LNCaP clone FGC (cell line): ENCODE results near the gene TLNRD1.

Experiments
- DNase-seq: peaks from one replicate; pipeline ENCODE4 v3.0.0-alpha.2; 2011; ENCODE audit warnings: low read depth
- H3K4me3 ChIP-seq: 2 replicates; pipeline ENCODE4 v1.5.1; 2011; ENCODE audit warnings: mild to moderate bottlenecking, low read depth, low read length, control low read depth
- CTCF ChIP-seq: IDR thresholded peaks from 2 replicates; pipeline ENCODE4 v1.5.1; 2012; ENCODE audit warnings: mild to moderate bottlenecking; ENCODE audit not compliant: control insufficient read depth, insufficient read depth; ENCODE audit errors: extremely low read depth

TLNRD1 gene

GRCh38 chr15:80978685-80979329, 21.9 kb upstream of the TLNRD1 start:
- no peak for DNase-seq
- no peak for TF ChIP-seq CTCF
- no peak overlapping the region for H3K4me3 ChIP-seq

- no peak overlapping the region for H3K4me3 ChIP-seq
- TF ChIP-seq CTCF = no peak
- DNase-seq = no peak
These were observed 21.1 kb upstream of the TLNRD1 start for GRCh38 chr15:80979538-80980200.

- H3K4me3 ChIP-seq = no peak overlapping the region
- TF ChIP-seq CTCF = no peak
- no peak for DNase-seq
These were observed 18.5 kb upstream of the TLNRD1 start for GRCh38 chr15:80982205-80982604.

- DNase-seq = no peak
- H3K4me3 ChIP-seq = no peak overlapping the region
- TF ChIP-seq CTCF = no peak
These were observed 17.9 kb upstream of the TLNRD1 start for GRCh38 chr15:80982839-80983238.

GRCh38 chr15:80984856-80985255, 15.9 kb upstream of the TLNRD1 start:
- no peak overlapping the region for H3K4me3 ChIP-seq
- TF ChIP-seq CTCF = no peak
- DNase-seq = no peak

GRCh38 chr15:80985981-80986380, 14.7 kb upstream of the TLNRD1 start:
- TF ChIP-seq CTCF = no peak
- DNase-seq = no peak

GRCh38 chr15:80986487-80986886, 14.2 kb upstream of the TLNRD1 start:
- no peak for DNase-seq
- TF ChIP-seq CTCF = no peak
- H3K4me3 ChIP-seq = no peak overlapping the region

More at GRCh38 chr15:80985981-80986380, 14.7 kb upstream of the TLNRD1 start:
- no peak overlapping the region for H3K4me3 ChIP-seq
